ENCODE results near the gene PRDM16. TPM values are rescaled to one million over a fixed set of nuclear protein-coding genes. Genes with fewer than 3 reads are reported as not detected.

Gene PRDM16
- total and polyA plus RNA-seq, 2 of the 13 experiments (the other 11 are each of a cell fraction or from before 2014, with no cell fraction given) = 0.15 to 0.81 TPM

DNA sequence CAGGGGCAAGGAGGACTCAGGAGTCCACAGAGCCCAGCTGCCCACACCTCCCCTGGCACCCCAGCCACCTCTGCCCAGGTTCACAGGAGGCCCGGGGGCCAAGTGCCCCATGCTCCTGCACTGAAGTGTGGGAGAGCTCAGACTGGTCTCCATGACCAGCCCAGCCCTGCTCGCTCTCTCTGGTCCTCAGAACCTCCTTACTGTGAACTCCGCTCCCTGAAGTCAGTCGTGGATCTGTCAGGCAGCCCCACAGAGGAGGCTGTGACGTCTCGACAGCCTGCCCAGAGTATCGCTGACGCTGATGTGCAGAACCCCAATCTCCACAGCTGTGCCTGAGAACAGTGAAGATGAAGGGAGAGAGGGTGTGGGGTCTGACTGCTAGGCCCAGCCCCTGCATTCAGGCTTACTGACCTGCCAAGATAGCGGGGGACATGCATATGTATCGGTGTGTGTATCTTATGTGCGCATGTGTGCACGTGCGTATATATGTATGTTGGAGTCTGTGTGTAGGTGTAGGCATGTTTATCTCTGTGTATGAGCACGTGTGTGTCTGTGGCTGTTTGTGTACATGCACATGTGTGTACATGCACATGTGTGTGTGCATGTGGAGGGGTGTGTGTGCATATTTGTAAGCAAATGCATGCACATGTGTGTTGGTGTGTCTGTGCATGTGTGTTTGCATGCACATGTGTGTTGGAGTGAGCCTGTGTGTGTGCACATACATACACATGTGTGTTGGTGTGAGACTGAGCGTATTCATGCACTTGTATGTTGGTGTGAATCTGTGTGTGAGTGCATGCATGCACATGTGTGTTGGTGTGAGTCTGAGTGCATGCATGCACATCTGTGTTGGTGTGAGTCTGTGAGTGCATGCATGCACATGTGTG, 267.0 kb downstream of the PRDM16 start:
- no TSS peak for BruUV-seq (replicated peaks)
- POLR2A ChIA-PET = interaction anchor here (1.7 to 2.9 kb wide), 6 partner anchors 9 to 20 kb away, joined by 7 to 25 read pairs (median 18); no protein-coding TSS in a partner anchor
- TF ChIP-seq ZSCAN25 (CRISPR knock-in tag; IDR thresholded peaks at IDR 0.05) = no peak
- peak; percentile 99 for TF ChIP-seq ZBTB38 (CRISPR knock-in tag; IDR thresholded peaks at IDR 0.05)
- no peak for TF ChIP-seq ZNF460 (CRISPR knock-in tag; IDR thresholded peaks at IDR 0.05; ENCODE audit: borderline replicate concordance)
- TF ChIP-seq CBX5 (CRISPR knock-in tag; IDR thresholded peaks at IDR 0.05; ENCODE audit: borderline replicate concordance) = no peak
- TF ChIP-seq ZSCAN21 (CRISPR knock-in tag; IDR thresholded peaks at IDR 0.05; ENCODE audit: borderline replicate concordance) = peak; percentile 56; the same call in 1 of the 2 replicates
- TF ChIP-seq DPF2 (CRISPR knock-in tag; IDR thresholded peaks at IDR 0.05; ENCODE audit: borderline replicate concordance, low read depth) = 0 out of 2 replicates have a peak, but pooled peaks have one; percentile 10
- TF ChIP-seq ZNF773 (CRISPR knock-in tag; IDR thresholded peaks at IDR 0.05; ENCODE audit: borderline replicate concordance) = no peak
- TF ChIP-seq ZNF564 (CRISPR knock-in tag; IDR thresholded peaks at IDR 0.05) = 0 out of 2 replicates have a peak, but pooled peaks have one; percentile 22
- TF ChIP-seq ARID2 (CRISPR knock-in tag; IDR thresholded peaks at IDR 0.05; ENCODE audit: borderline replicate concordance) = no peak
- TF ChIP-seq KDM5A (IDR thresholded peaks at IDR 0.05; ENCODE audit: borderline replicate concordance, low read length) = no peak
- no peak for TF ChIP-seq NFIB (CRISPR knock-in tag; IDR thresholded peaks at IDR 0.05; ENCODE audit: borderline replicate concordance)
- TF ChIP-seq REL (CRISPR knock-in tag; conservative IDR thresholded peaks at IDR 0.05) = 0 out of 2 replicates have a peak, but pooled peaks have one; percentile 44
- no peak for TF ChIP-seq SIX4 (CRISPR knock-in tag; IDR thresholded peaks at IDR 0.05)
- no peak for TF ChIP-seq ZNF713 (CRISPR knock-in tag; IDR thresholded peaks at IDR 0.05)
- TF ChIP-seq ZNF644 (CRISPR knock-in tag; IDR thresholded peaks at IDR 0.05; ENCODE audit: low read depth) = no peak
- TF ChIP-seq, protein P1, sequence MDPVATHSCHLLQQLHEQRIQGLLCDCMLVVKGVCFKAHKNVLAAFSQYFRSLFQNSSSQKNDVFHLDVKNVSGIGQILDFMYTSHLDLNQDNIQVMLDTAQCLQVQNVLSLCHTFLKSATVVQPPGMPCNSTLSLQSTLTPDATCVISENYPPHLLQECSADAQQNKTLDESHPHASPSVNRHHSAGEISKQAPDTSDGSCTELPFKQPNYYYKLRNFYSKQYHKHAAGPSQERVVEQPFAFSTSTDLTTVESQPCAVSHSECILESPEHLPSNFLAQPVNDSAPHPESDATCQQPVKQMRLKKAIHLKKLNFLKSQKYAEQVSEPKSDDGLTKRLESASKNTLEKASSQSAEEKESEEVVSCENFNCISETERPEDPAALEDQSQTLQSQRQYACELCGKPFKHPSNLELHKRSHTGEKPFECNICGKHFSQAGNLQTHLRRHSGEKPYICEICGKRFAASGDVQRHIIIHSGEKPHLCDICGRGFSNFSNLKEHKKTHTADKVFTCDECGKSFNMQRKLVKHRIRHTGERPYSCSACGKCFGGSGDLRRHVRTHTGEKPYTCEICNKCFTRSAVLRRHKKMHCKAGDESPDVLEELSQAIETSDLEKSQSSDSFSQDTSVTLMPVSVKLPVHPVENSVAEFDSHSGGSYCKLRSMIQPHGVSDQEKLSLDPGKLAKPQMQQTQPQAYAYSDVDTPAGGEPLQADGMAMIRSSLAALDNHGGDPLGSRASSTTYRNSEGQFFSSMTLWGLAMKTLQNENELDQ (CRISPR knock-in tag; IDR thresholded peaks at IDR 0.05; ENCODE audit: borderline replicate concordance) = no peak
- TF ChIP-seq, protein P2, sequence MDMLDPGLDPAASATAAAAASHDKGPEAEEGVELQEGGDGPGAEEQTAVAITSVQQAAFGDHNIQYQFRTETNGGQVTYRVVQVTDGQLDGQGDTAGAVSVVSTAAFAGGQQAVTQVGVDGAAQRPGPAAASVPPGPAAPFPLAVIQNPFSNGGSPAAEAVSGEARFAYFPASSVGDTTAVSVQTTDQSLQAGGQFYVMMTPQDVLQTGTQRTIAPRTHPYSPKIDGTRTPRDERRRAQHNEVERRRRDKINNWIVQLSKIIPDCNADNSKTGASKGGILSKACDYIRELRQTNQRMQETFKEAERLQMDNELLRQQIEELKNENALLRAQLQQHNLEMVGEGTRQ (IDR thresholded peaks at IDR 0.05; ENCODE audit: low read depth, low read length) = no peak
- TF ChIP-seq, protein P2 (CRISPR knock-in tag; IDR thresholded peaks at IDR 0.05; ENCODE audit: borderline replicate concordance) = no peak
- peak; percentile 68; the same call in 1 of the 2 replicates for TF ChIP-seq ZNF768 (CRISPR knock-in tag; IDR thresholded peaks at IDR 0.05)
- no peak for TF ChIP-seq MYNN (CRISPR knock-in tag; IDR thresholded peaks at IDR 0.05; ENCODE audit: low read depth)

More for the DNA sequence above, 267.0 kb downstream of the PRDM16 start:
- in situ Hi-C loops (cut with HindIII; ENCODE audit: extremely low pct_ligation_motif_present, low pct_unique_long_range_greater_than_20kb) (no loop called here), intact Hi-C loops (cut with micrococcal nuclease; ENCODE audit: unreplicated experiment) (loop anchor here (1.0 kb wide), 1 partner anchor 13 kb away; no protein-coding TSS in a partner anchor)
- no peak for DNase-seq (ENCODE audit: low spot score)
- Histone ChIP-seq H3K36me3 (replicated peaks in 1 of 2; ENCODE audit: control insufficient read depth in 1 of 2, insufficient read depth in 2 of 2, low read length in 2 of 2) (no peaks in the 10 kb centered on the region), H3K9ac (ENCODE audit: insufficient read depth, low read depth, low read length) (peak overlapping the region; percentile 70), H3K4me1 (ENCODE audit: insufficient read depth, low read length) (peaks cover 100% of the 10 kb centered on the region), H3K4me2 (ENCODE audit: low read depth, low read length) (peak overlapping the region; percentile 71), H3K79me2 (ENCODE audit: insufficient read depth, low read length) (peaks cover 22% of the 10 kb centered on the region), H3K9me3 (ENCODE audit: low read length) (no peaks in the 10 kb centered on the region), H3K27me3 (ENCODE audit: control insufficient read depth in 1 of 2, insufficient read depth in 2 of 2, low read length in 2 of 2) (no peaks in the 10 kb centered on the region), H3K4me3 (replicated peaks in 1 of 3; ENCODE audit: insufficient read depth in 1 of 3, low read depth in 2 of 3, low read length in 3 of 3) (peak overlapping the region in 1 of 3 experiments; percentile 54; a peak in 2 of 6 replicates), H4K20me1 (ENCODE audit: insufficient read depth, low read length) (no peaks in the 10 kb centered on the region), H2AFZ (ENCODE audit: low read length) (no peak overlapping the region), H3K27ac (ENCODE audit: extremely low read length, insufficient read depth, low read length) (peak overlapping the region; percentile 96)
- 75% methylated on average over 15 of the region's 15 CpGs for WGBS (ENCODE audit: low lambda C conversion rate)
- FAIRE-seq = no peak
- ATAC-seq = peak; percentile 26
- CTCF ChIA-PET (ENCODE audit: low intra/inter-chr PET ratio, low total read pairs) = no interaction called here
